Activated T-helper 2 cell treated with anti-CD3 and anti-CD28 coated beads, Interferon-gamma antibody, Interleukin-2, Interleukin-4, amounts not matched to agents 10 μg/mL and 5 μg/mL and 100 μg/mL, durations not matched to agents 14 hours and 24 hours and 36 hours (primary cell): ENCODE data around the gene FGFR2. TPM values are rescaled to one million over a fixed set of nuclear protein-coding genes. Genes with fewer than 3 reads are reported as not detected.

Experiments
- DNase-seq: peaks from one replicate; pipeline ENCODE4 v3.0.0; 2021; ENCODE audit warnings: low spot score
- H3K27ac Mint-ChIP-seq: one replicate; pipeline ENCODE4 v1.8.0; 2021; ENCODE audit warnings: mixed read lengths
- H3K27me3 Mint-ChIP-seq: one replicate; pipeline ENCODE4 v1.8.0; 2021; ENCODE audit warnings: low read depth, mixed read lengths
- H3K36me3 Mint-ChIP-seq: one replicate; pipeline ENCODE4 v1.8.0; 2021; ENCODE audit warnings: low read depth, mixed read lengths
- H3K4me1 Mint-ChIP-seq: one replicate; pipeline ENCODE4 v1.8.0; 2021; ENCODE audit warnings: low read depth, mixed read lengths
- H3K4me3 Mint-ChIP-seq: one replicate; pipeline ENCODE4 v1.8.0; 2021; ENCODE audit warnings: low read depth, mild to moderate bottlenecking, moderate library complexity, mixed read lengths
- H3K9me3 Mint-ChIP-seq: one replicate; pipeline ENCODE4 v1.8.0; 2021; ENCODE audit warnings: mixed read lengths
- intact Hi-C: fragments of 100-400 bp; cut with micrococcal nuclease; formaldehyde crosslinking; loops from one replicate; pipeline ENCODE4 v1.15.1; 2023
- total RNA-seq: library from RNA; stranded (reverse); gene quantifications from 2 replicates; pipeline ENCODE4 v1.2.3, GENCODE V29; 2022

Gene FGFR2
- total RNA-seq, 1 donor from 2014 or later, result not detected

- Mint-ChIP-seq H3K27ac (no peak overlapping the region), H3K4me1 (no peaks in the 10 kb centered on the region), H3K36me3 (no peaks in the 10 kb centered on the region), H3K27me3 (no peaks in the 10 kb centered on the region), H3K4me3 (no peak overlapping the region), H3K9me3 (no peaks in the 10 kb centered on the region)
- DNase-seq, result no peak
- intact Hi-C loops, result no loop called here
Observed at GRCh38 chr10:121450247-121450646, 148.0 kb downstream of the FGFR2 start.

DNA sequence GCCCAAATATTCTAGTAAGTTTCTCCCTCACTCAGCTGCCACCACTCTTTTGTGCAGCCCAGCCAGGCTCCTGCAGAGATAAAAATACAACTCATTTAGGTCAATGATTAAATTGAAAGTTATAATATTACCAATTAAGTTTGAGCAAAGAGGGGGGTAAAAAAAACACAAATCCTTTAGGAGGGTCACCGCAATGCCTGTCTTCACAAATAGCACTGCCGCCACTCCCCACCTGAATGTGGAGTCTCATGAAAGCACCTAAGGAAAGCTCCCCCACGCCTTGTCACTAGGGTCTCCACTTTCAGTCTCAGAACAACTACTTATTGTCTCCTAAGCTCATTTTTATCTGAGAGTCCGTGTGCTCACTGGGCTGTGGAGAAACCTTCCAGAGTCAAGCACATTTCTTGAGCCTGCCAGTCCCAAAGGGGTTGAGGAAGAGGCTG lies 148.7 kb downstream of the FGFR2 start:
- Mint-ChIP-seq H3K9me3 (no peaks in the 10 kb centered on the region), H3K27me3 (no peaks in the 10 kb centered on the region), H3K36me3 (no peaks in the 10 kb centered on the region), H3K27ac (no peak overlapping the region), H3K4me1 (no peaks in the 10 kb centered on the region), H3K4me3 (no peak overlapping the region)
- intact Hi-C loops, result no loop called here
- no peak for DNase-seq

- H3K27ac Mint-ChIP-seq, result no peak overlapping the region
- no peaks in the 10 kb centered on the region for H3K27me3 Mint-ChIP-seq
- H3K4me1 Mint-ChIP-seq, result no peaks in the 10 kb centered on the region
- no peaks in the 10 kb centered on the region for H3K9me3 Mint-ChIP-seq
- no peak for DNase-seq
- no peak overlapping the region for H3K4me3 Mint-ChIP-seq
- intact Hi-C loops, result no loop called here
- no peaks in the 10 kb centered on the region for H3K36me3 Mint-ChIP-seq
Observed at GRCh38 chr10:121448766-121449421, 149.3 kb downstream of the FGFR2 start.

DNA sequence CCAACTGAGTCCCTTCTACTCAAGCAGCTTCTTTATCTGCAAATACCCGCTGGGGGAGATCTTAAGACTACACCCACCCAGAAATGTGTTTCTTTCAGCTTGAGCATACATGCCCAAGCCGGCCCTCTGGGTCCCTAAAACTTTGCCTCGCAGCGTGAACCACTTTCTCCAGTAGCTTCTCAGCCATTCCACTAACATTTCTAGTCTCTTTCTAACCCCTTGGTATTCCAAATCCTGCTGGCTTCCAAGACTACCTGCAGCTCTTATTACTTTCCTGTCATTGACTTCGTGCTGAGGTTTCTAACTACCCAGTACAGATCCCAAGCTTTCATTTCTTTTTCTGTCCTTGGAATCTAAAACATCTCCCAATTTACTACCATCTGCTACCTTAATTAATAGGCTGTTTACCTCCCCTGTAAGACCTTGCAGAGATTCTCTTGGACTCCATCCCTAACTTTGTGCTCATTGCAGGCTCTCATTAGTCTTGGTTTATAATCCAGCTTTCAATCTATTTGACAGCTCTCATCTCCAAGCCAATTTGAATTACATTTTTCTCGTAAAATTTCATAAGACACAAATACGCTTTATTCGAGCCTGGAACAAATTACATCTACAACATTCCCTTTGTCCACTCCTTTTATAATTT lies 153.6 kb downstream of the FGFR2 start:
- Mint-ChIP-seq H3K4me3 (no peak overlapping the region), H3K27ac (no peak overlapping the region), H3K4me1 (no peaks in the 10 kb centered on the region), H3K9me3 (no peaks in the 10 kb centered on the region), H3K27me3 (no peaks in the 10 kb centered on the region), H3K36me3 (no peaks in the 10 kb centered on the region)
- intact Hi-C loops, result no loop called here
- DNase-seq, result no peak

- H3K27me3 Mint-ChIP-seq, result no peaks in the 10 kb centered on the region
- H3K27ac Mint-ChIP-seq, result no peak overlapping the region
- no peaks in the 10 kb centered on the region for H3K36me3 Mint-ChIP-seq
- DNase-seq, result no peak
- no peaks in the 10 kb centered on the region for H3K9me3 Mint-ChIP-seq
- intact Hi-C loops, result no loop called here
- H3K4me3 Mint-ChIP-seq, result no peak overlapping the region
- H3K4me1 Mint-ChIP-seq, result no peaks in the 10 kb centered on the region
Observed at GRCh38 chr10:121442086-121442935, 155.9 kb downstream of the FGFR2 start.

DNA sequence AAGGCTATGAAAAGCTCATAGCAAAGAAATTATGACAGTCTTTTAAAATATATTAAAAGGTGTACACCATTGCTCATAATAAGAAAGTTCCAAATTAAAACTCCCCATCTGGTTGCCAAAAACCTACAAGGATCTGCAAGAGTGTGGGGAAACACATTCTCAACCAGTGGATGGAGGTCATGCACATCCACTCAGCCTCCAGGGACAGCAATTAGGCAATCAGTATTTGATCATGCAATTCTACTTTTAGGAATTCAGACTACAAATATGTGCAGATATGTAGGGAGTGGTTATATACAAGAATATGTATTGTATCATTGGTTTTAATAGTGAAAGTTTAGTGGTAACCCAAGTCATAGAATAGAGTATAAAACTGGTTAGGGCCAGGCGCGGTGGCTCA lies 157.8 kb downstream of the FGFR2 start:
- H3K36me3 Mint-ChIP-seq, result no peaks in the 10 kb centered on the region
- H3K4me1 Mint-ChIP-seq, result no peaks in the 10 kb centered on the region
- H3K27ac Mint-ChIP-seq, result no peak overlapping the region
- H3K4me3 Mint-ChIP-seq, result no peak overlapping the region
- intact Hi-C loops, result no loop called here
- no peak for DNase-seq
- no peaks in the 10 kb centered on the region for H3K9me3 Mint-ChIP-seq
- H3K27me3 Mint-ChIP-seq, result no peaks in the 10 kb centered on the region

DNA sequence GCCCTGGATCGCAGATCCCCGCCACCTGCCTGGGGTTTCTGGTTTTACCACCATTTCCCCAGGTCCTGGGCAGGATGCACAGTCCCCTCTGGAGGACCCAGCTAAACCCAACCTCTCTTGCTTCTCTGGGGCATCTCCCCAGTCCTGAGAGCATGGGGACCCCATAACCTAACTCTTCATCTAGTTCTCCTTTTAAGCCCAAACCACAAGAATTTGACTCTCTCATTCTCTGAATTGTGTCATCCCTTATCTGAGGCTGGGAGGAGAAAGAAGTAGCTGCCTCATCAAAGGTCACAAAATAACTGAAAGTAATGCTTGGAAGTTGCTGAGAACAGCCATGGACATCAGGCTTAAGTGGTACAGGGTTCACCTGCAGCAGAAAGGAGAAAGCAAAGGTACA lies 159.9 kb downstream of the FGFR2 start:
- H3K4me3 Mint-ChIP-seq, result no peak overlapping the region

GRCh38 chr10:121437596-121437995 lies 160.6 kb downstream of the FGFR2 start:
- Mint-ChIP-seq H3K36me3 (no peaks in the 10 kb centered on the region), H3K27ac (no peak overlapping the region), H3K9me3 (no peaks in the 10 kb centered on the region), H3K4me3 (no peak overlapping the region), H3K27me3 (no peaks in the 10 kb centered on the region), H3K4me1 (no peaks in the 10 kb centered on the region)
- intact Hi-C loops, result no loop called here
- no peak for DNase-seq

More for the DNA sequence above, 159.9 kb downstream of the FGFR2 start:
- intact Hi-C loops, result no loop called here
- Mint-ChIP-seq H3K36me3 (no peaks in the 10 kb centered on the region), H3K9me3 (no peaks in the 10 kb centered on the region), H3K4me1 (no peaks in the 10 kb centered on the region), H3K27ac (no peak overlapping the region), H3K27me3 (no peaks in the 10 kb centered on the region)
- DNase-seq, result no peak

- intact Hi-C loops, result no loop called here
- Mint-ChIP-seq H3K4me1 (no peaks in the 10 kb centered on the region), H3K27ac (no peak overlapping the region), H3K4me3 (no peak overlapping the region), H3K36me3 (no peaks in the 10 kb centered on the region), H3K9me3 (no peaks in the 10 kb centered on the region), H3K27me3 (no peaks in the 10 kb centered on the region)
- DNase-seq, result no peak
Observed at GRCh38 chr10:121436630-121437341, 161.5 kb downstream of the FGFR2 start.

DNA sequence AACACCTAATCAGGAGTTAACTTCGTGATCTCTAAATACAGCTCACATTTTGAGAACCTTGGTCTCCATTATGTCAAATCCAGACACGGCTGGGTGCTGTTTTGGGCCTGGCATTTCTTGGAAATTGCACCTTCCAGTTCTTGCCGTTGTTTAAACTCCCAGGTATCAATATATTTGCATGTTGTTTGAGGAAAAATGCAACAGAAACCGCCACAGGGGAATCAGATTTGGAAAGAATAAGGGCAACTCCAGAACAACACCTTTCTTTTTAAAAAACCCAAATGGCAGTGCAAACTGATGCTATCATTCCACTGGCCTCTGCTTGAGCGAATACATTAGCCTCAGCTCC lies 162.0 kb downstream of the FGFR2 start:
- Mint-ChIP-seq H3K27me3 (no peaks in the 10 kb centered on the region), H3K9me3 (no peaks in the 10 kb centered on the region), H3K36me3 (no peaks in the 10 kb centered on the region), H3K27ac (no peak overlapping the region), H3K4me3 (no peak overlapping the region), H3K4me1 (no peaks in the 10 kb centered on the region)
- no peak for DNase-seq
- intact Hi-C loops, result no loop called here

- no peak overlapping the region for H3K27ac Mint-ChIP-seq
- H3K9me3 Mint-ChIP-seq, result no peaks in the 10 kb centered on the region
- no peak overlapping the region for H3K4me3 Mint-ChIP-seq
- no peaks in the 10 kb centered on the region for H3K27me3 Mint-ChIP-seq
- no peaks in the 10 kb centered on the region for H3K36me3 Mint-ChIP-seq
- intact Hi-C loops, result no loop called here
- H3K4me1 Mint-ChIP-seq, result no peaks in the 10 kb centered on the region
- DNase-seq, result no peak
Observed at GRCh38 chr10:121435099-121435875, 163.0 kb downstream of the FGFR2 start.

DNA sequence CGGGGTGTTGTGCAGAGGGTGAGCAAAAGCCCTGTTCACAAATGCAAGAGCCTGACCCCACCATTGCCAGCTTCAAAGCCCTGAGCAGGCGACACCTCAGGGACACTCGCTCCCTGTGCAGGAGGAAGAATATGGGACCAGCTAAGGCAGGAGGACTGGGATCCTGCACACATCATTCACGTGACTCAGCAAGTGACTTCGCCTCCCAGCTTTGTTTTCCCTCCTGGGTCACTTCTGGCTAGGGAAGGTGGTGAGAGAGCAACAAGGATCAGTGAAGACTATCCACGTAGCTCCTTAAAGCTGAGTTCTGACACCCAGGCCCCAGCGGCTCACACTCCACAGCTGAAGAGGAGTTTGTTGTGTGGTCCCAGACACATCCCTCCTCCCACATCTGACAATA lies 164.3 kb downstream of the FGFR2 start:
- Mint-ChIP-seq H3K4me1 (no peaks in the 10 kb centered on the region), H3K27ac (no peak overlapping the region), H3K36me3 (no peaks in the 10 kb centered on the region), H3K4me3 (no peak overlapping the region), H3K27me3 (no peaks in the 10 kb centered on the region), H3K9me3 (no peaks in the 10 kb centered on the region)
- intact Hi-C loops, result no loop called here
- DNase-seq, result no peak
